NCI-H1092 treated with DMSO at 0.1 percent for 48 hours (cell line): ENCODE measurements around the gene TBC1D10B.

ENCODE experiments used
- DNase-seq: peaks from one replicate; lab custom pipeline; 2025; lab: John Stamatoyannopoulos, UW

TBC1D10B gene

DNA sequence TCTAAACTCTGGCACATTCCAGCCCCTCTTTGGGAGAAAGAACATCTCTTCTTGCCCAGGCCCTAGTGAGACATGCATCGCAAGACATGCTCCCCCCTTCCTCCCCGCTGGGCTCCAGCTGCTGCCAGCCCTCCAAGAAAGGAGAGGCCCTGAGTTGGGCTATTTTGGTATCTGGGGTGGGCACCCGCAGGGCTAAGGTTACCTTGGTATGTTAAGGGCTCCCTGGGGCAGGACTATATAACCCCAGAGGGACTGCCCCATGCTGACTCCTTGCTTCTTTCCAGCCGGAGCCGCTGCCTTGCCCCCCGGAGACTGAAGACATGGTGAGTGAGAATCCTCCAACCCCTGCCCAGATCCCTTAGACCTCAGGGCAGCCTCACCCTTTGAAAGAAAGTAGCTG, 4.2 kb upstream of the TBC1D10B start, which contains the start of gene MYL11:
Gene MYL11 (plus strand): TSS at position 265 of the 400 bp plus-strand sequence. CDS start 56 bp downstream, at position 321.
- DNase-seq: no peak

DNA sequence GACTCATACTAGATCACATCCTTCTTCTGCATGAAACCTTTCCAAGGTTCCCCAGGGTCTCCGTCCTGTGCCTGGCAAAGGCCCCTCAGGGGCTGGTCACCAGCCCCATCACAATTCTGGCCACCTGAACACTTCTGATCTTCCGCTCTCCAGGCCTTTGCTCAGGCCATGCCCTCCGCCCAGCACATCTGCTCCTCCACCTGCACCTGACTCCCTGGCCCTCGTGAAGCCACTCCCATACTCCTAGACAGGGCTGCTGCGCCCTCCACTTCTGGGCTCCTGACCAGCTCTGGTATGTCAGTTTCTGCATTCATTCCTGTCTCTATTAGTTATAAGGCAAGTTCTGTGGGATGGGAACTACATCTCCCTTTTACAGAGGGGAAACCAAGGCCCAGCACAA, 2.4 kb upstream of the TBC1D10B start:
- no peak for DNase-seq

DNA sequence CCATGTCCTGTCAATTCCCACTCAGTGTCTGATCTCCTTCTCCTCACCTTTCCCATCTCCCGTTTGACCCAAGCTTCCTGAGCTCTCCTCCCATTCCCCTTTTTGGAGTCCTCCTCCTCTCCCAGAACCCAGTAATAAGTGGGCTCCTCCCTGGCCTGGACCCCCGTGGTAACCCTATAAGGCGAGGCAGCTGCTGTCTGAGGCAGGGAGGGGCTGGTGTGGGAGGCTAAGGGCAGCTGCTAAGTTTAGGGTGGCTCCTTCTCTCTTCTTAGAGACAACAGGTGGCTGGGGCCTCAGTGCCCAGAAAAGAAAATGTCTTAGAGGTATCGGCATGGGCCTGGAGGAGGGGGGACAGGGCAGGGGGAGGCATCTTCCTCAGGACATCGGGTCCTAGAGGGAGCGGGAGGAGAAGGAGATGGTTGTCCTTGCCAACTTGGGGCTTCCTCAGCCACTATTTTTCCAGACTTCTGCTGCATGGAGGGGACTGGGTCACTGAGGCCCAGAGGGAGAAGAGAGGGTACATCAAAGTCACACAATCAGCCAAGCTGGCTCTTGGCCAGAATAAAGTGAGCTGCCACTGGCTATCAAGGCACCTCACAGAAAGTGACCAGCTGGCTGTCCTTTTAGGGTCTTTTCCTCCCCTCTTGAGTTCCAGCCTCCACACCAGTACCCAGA, 1.9 kb upstream of the TBC1D10B start:
- DNase-seq: no peak

DNA sequence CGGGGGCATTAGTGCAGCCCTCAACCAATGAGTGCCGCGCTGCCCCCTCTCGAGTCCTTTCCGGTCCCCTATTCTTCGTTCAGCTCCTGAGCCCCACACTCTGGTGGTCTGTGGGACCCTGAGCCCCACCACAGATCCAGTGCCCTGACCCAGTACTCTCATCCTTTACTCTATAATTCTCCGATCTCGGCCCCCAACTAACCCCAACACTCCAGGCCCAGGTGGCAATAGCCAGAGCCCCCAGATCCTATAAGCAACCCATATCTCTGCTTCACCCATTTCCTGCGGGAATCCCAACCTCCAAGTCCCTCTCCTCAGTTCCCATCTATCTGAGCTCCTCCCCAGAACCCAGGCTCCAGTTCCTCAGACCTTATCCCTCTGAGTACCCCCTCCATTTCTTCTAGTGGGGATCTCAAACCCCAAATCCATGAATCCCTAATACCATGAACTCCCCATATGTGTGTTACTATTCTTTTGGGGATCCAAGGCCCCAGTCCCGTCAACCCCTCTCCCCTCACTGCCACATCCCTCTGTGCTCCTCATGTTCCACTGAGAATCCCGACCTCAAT, 1.0 kb upstream of the TBC1D10B start:
- DNase-seq: no peak

DNA sequence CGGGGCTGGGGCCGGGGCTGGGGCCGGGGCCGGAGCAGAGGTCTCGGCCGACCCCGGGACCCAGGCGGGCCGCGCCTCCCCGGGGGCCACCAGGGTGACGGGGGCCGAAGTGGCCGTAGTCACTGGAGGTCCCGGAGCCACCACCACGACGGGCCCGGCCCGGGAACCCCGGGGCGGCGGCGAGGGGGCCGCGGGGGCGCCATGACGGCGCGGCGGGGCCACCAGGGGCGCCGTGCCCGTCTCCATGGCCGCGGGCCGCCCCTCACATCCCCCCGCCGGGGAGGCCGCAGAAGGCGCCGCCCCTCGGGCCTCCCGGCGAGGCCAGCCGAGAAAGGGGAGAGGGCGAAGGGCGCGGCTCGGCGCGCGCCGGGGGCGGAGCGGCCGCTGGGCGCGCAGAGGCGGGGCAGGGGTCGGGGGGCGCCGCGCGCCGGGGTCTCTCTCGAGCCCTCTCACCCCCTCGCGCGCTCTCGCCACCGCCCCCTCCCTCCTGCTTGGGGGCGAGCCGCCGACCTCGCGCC, 297 bp downstream of the TBC1D10B start:
- DNase-seq: no peak

DNA sequence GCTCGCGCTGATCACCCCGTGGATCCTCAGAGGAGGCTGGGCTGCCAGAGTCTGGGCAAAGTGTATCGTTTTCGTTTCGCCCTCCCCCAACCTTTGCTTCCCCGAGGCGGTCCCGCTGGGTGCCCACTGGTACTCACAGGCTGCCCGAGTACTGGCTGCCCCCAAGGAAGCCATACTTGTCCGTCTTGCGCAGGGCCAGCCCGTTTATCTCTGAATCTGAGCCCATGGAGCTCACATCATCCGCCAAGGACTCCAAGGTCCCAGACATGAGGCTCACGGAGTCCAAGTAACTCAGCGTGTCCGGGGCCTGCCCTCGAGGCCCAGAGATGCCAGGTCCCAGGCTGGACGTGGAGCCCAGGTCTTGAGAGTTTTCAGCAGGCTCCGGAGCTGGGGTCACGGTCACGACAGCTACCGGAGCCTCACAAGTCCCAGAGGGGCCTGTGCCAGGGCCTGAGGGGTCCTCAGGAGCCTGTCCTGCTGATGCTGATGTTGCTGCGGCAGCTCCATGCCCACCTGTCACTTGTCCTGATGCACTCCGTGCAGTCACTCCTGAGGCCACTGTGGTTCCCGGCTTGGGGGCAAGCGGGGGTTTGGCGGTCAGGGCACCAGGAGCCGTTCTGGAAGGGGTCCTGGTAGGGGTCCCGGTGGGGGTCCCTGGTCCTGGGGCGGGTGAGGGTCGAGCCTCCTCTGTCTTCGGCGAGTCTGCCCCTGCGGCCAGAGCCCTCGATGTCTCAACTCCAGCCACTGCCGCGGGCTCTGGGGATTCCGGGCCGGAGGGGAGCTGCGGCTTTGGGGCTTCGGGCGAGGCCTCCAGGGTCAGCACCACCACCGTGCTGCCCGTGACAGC, 980 bp downstream of the TBC1D10B start:
- DNase-seq: no peak

DNA sequence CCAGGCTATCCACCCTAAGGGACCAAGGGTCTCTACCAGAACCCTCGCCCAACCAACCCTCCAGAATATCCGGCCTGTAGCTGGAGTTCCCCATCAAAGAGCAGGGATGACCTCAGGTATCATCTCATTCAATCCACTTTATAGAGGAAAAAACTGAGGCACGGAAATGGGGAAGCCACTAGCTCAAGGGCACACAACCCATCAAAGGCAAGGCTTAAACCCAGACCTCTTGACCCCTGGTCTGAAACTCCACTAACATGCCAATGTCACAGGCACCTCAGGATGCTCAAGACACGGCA, 1.6 kb downstream of the TBC1D10B start:
- DNase-seq: no peak

DNA sequence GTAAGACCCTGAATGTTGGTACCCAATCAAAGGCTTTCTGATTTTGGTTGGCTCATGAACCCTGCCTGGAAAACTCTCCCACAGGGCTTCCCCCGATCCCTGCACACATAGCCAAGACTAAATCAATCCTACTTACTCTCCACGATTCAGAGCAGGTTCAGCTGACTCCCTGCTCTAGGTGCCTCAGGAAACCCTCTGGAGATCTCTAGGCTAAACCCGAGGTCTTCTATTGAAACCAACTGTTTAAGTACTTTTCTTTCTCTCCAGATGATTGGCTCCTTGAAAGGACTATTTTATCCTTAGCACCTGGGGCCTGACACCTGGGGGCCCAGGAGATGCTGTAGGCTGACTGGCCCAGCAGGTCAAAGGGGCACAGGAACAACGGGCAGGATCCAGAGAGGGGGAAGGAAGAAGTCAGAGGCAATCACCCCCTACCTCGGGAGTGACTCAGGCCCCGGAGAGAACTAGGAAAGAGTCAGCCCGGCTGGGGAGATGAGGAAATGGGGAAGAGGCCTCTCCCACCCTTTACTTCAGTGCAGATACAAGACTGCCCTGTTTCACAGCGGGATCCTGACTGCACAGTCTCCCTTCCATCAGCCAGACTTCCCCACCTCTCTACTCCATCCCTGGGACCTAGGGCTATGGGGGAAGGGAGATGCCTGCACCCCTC, 2.0 kb downstream of the TBC1D10B start:
- no peak for DNase-seq

DNA sequence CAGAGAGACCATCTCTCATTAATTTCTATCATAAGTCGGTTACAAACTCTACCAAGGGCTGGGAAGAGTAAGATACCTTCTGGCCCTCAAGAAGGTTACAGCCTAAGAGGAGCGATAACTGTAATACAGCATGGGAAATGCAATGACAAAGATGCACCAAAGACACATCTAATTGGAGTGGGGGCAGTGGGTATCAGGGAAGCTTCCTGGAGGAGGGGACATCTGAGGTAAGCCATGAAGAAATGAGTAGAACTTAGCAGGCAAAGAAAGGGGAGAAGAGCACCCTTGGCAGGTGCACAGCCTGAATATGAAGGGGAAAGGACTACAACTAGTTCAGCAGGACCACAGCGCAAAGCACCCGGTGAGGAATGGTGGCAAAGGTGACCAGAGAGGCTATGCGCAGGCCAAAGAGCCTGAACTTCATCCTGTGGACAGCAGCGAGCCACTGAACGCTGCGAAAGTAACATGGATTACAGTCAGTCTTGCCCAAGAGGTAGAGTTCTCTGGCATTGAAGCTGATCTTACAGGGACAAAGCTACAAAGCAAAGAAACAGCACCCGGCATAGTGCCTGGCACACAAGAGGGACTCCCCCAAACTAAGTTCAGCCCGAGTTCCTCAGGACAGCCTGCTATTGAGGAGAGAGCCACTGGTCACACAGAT, 2.8 kb downstream of the TBC1D10B start:
- no peak for DNase-seq

DNA sequence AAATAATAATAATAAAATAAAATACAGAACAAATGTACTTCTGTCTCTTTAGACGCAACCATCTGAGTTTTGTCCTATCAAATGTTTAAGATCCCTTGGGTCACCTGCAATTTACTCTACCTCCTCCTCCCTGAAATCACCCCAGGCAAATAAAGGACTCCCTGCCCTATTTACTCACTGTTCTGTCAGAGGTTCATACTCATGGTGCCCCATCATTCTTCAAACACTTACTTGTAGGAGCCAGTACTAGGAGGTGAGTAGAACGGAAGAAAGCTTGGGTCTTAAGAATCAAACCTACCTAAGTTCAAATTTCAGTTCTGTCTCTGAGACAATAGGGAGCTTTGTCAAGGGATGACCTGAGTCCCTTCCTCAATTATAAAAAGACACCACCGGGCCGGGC, 3.8 kb downstream of the TBC1D10B start:
- DNase-seq: no peak

DNA sequence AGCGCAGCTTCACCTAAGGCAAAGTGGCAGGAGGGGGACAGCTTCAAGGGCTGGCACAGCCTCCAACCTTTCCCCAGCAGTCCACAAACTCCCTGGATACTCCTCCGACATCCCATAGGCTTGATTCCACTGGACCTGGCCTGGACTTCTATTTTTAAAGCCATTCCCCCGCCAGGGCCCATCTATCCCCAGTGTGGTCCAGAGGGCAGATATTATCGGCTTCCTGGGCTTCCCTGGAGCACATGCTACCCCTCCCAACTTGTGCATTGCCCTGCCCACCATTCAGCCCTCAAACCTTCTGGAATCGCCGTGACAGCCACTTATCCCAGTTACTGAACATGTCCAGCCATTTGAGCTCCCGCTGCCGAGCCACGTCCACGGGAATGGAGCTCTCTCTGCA, 5.1 kb downstream of the TBC1D10B start:
- DNase-seq: no peak

DNA sequence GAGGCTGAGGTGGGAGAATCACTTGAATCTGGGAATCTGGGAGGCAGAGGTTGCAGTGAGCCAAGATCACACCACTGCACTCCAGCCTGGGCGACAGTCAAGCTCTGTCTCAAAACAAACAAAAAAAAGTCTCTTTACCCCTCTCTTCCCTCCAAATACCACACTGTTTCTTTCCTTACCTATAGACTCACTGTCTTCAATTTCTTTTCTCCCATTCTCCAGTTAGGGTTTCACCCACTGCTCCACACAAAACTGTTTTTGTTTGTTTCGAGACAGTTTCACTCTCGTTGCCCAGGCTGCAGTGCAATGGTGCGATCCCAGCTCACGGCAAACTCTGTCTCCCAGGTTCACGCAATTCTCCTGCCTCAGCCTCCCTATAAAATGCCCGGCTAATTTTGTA, 9.1 kb downstream of the TBC1D10B start:
- no peak for DNase-seq

DNA sequence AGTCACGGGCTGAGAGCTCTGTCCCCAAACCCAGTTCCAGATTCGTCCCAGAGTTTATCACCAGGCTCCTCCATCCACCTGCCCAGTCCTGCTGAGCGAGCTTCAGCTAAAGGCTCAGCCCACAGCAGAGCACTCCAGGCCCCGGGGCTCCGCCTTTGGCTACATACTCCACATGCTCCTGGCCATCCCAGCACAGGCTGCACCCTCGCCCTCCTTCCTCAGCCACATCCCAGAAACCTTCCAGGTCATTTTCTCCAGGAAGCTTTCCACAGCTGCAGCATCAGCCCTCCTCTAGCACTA, 10.5 kb downstream of the TBC1D10B start:
- no peak for DNase-seq

DNA sequence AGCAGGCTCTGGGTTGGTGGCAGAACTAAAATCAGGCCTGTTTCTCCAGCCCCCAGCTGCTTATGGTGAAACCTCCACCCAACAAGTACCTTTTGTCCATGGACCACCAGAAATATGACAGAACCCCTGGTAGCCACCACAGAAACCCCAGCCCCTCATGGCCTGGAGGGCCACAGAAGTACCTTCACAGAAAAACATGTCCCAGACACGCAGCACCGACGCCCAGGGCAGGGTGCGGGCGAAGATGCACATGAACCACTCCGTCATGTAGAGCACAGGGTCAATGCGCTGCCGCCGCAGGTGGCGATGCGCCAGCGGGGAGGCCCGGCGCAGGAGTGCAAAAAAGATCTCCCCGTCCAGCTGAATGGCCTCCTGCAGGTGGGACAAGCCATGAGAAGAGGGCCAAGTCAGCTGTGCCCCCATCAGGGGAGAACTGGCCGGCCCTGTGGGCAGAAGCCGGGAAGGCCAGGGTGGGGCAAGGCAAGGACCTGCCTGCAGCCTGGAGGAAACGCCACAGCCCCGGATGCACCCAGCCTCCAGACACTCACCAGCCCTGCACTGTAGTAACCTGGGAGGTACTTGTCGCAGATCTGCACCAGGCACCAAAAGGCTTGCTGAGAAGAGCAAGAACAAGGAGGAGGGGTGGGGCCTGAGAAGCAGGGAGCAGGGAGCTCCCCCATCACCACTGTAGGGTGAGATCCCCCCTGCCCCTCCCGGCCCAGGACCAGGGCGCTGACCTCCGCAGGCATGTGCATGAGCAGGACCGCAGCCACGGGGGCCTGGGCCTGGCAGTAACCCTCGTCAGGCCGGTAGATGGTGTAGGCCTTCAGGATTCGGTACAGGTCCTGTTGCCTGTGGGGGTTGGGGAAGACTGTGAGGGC, 11.1 kb downstream of the TBC1D10B start:
- no peak for DNase-seq

DNA sequence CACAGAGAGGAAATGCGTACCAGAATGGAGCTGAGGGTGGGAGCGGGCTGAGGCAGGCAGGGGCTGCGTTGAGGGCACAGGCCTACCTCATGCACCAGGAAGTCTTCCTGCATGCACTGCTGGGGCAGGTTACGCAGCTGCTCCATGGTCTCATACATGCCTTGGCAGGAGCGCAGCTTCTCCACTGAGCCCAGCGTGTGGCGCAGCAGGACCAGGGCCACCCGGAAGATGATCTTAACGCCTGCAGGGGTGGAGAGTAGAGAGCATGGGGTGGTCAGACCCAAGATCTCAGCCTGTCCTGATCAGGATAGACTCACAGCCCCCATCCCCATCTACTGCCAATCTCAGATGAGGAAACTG, 11.7 kb downstream of the TBC1D10B start:
- DNase-seq: no peak

DNA sequence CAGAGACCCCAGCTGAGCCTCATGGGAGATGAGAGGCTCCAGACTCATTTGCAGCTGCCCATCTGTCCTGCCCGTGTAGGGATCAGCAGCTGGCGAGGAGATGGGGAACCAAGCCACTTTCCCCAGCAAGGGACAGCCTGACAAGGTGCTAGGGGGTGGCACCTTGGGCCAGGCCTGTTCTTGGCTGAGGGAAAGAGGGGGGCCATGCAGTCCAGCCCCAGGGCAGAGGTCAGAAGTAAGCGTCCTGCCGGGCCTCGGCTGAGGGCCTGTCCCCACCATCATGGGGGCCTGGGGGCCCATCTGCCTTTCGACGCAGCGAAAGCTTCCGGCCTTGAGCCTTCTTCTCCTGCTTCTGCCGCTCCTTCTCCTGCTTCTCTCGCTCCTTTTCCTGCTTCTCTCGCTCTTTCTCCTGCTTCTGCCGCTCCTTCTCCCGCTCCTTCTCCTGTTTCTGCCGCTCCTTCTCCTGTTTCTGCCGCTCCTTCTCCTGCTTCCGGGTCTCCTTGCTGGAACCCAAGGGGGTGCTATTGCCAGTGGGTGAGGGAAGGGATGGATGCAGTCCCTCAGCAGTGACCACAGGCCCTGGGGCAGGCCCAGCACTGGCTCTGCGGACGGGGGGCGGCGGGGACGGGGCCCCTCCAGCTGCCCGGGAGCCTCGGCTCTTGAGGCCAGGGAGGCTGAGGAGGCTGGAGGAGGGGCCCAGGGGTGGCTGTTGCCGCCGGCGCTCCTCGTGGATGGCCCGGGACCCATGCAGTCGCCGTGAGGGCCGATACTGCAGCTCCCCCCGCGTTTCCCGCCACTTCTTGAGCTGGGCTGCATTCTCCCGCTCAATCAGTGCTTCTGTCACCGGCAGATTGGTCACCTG, 12.3 kb downstream of the TBC1D10B start:
- no peak for DNase-seq

DNA sequence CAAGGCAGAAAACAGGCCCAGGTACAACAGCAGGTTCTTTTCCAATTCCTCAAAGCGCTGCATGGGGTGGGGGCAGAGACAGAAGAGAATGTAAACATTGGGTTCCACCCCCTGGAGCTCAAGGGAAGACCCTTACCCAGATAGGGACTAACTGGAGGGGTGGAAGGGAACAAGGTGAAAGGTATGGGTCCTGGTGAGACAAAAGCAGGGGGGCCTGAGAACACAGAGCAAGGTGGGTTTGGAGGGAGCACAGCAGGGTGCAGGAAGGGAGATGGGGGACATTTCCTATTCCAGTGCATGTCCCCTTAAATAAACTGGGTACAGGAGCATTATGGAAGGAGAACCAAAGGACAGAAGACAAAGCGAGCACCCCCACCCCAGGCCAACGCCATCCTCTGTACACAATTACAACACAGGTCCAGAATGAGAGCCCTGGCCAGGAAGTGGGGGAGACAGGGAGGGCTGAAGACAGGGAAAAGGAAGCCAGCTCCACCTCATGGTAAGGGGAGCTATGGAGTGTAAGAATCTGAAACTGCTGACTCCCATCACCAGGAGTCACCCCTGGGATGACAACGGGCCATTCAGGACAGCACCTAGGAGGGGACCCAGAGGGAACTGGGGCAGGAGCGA, 13.1 kb downstream of the TBC1D10B start:
- DNase-seq: no peak

DNA sequence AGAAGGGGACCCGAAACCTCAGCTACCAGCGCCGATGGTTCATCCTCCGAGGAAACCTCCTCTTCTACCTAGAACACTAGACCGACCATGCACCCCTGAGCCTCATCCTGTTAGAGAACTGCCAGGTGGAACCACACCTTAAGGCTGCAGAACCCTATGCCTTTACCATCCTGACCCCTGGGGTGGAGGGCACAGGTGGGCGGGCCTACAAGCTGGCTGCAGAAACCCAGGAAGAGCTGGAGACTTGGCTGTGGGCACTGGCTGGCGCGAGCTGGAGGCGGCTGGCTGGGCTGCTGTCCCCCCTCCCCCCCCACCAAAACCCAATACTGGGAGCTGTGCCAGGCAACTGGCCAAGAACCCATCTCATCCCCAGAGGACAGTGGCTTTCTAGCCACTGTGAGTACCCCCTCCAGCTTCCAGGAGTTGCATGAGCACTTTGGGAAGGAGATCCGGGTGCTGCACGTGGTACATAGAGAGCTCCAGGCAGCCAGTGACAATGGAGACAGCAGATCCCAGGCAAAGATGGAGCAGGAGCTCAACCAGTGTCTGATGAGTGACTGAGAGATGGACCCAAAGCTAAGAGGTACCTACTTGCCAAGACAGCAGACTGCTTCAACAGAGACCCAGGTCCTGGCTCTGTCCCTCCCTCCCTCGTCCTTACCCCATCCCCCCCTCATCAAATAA, 13.8 kb downstream of the TBC1D10B start:
- peak; percentile 16 for DNase-seq

DNA sequence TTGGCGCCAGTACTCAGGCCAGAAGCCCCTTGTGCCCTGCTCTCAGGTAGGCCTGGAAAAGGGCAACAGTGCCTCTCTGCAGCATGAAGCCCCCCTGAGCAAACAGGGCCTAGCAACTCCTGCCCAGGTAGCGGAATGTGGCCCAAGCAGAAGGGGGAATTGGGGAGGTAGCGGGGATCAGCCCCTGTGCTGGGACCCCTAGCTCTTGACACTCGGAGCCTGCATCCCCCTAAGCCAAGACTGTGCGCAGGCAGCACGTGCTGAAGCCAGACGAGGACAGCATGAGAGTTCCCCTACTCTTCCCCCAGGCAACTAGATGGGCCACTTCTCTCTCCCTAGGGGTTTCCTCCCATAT, 14.4 kb downstream of the TBC1D10B start:
- no peak for DNase-seq
